HepG2 (cell line): ENCODE measurements around the gene NPPA. TPM values are rescaled to one million over a fixed set of nuclear protein-coding genes. Genes with fewer than 3 reads are reported as not detected.

Source experiments
- FOXO4 ChIP-seq: sonication (generic); formaldehyde crosslinking; conservative IDR thresholded peaks from 2 replicates; pipeline ENCODE4 v1.8.1; 2023; ENCODE audit warnings: missing genetic modification reagents
- KDM1A ChIP-seq: IDR thresholded peaks from 2 replicates; pipeline ENCODE4 v1.6.1; 2016; ENCODE audit warnings: missing compliant biosample characterization
- NKX3-1 ChIP-seq: sonication (generic); formaldehyde crosslinking; IDR thresholded peaks from 2 replicates; pipeline ENCODE4 v1.5.0; 2020; ENCODE audit warnings: missing genetic modification reagents
- PHF21A ChIP-seq: sonication (generic); formaldehyde crosslinking; IDR thresholded peaks from 2 replicates; pipeline ENCODE4 v1.5.0; 2020; ENCODE audit warnings: mild to moderate bottlenecking, missing genetic modification reagents
- RARA ChIP-seq: IDR thresholded peaks from 2 replicates; pipeline ENCODE4 v1.6.1; 2016; ENCODE audit warnings: missing genetic modification reagents, missing compliant biosample characterization
- RBFOX2 ChIP-seq: fragments of 200-400 bp; formaldehyde crosslinking; IDR thresholded peaks from 2 replicates; pipeline ENCODE4 v1.6.1; 2017; ENCODE audit warnings: low read depth, mild to moderate bottlenecking, low read length
- SALL2 ChIP-seq: sonication (generic); formaldehyde crosslinking; IDR thresholded peaks from 2 replicates; pipeline ENCODE4 v1.8.1; 2023; ENCODE audit warnings: mild to moderate bottlenecking, missing genetic modification reagents, inconsistent platforms
- ZBTB44 ChIP-seq: sonication (generic); formaldehyde crosslinking; IDR thresholded peaks from 2 replicates; pipeline ENCODE4 v1.4.0; 2020; ENCODE audit warnings: missing genetic modification reagents
- ZIK1 ChIP-seq: sonication (generic); formaldehyde crosslinking; IDR thresholded peaks from 2 replicates; pipeline ENCODE4 v1.5.0; 2020; ENCODE audit warnings: mild to moderate bottlenecking, low read depth, missing genetic modification reagents, borderline replicate concordance
- ZNF234 ChIP-seq: sonication (generic); formaldehyde crosslinking; conservative IDR thresholded peaks from 2 replicates; pipeline ENCODE4 v1.5.1; 2020; ENCODE audit warnings: mild to moderate bottlenecking, missing genetic modification reagents
- ZNF687 ChIP-seq: sonication (generic); formaldehyde crosslinking; IDR thresholded peaks from 2 replicates; pipeline ENCODE4 v1.5.1; 2020; ENCODE audit warnings: mild to moderate bottlenecking, missing genetic modification reagents, moderate library complexity
- ZNF75D ChIP-seq: sonication (generic); formaldehyde crosslinking; IDR thresholded peaks from 2 replicates; pipeline ENCODE4 v1.8.1; 2023; ENCODE audit warnings: missing genetic modification reagents, mild to moderate bottlenecking, borderline replicate concordance
- ZNF891 ChIP-seq: sonication (generic); formaldehyde crosslinking; IDR thresholded peaks from 2 replicates; pipeline ENCODE4 v1.5.0; 2020; ENCODE audit warnings: mild to moderate bottlenecking, missing genetic modification reagents
- polyA plus RNA-seq, 8 experiments: library from polyadenylated mRNA; depleted of rRNA in 3 of 8; stranded (reverse) in 7 of 8; unstranded in 1 of 8; fragments of >200 nt; fragmentation: Illumina TruSeq in 4 of 8; extraction: Trizol in 4 of 8; gene quantifications; 2 replicates each; pipeline versions ENCODE4 v1.2.1 to v1.2.3, GENCODE V29; 2011 to 2016; ENCODE audit warnings: low read depth in 4 of 8, missing spikeins in 1 of 8, mixed read lengths in 1 of 8; ENCODE audit not compliant: insufficient read depth in 1 of 8
- total RNA-seq, 5 experiments: library from RNA; depleted of rRNA; stranded (reverse); fragments of >200 nt; fragmentation: Illumina TruSeq; extraction: Trizol; gene quantifications; 2 replicates each; pipeline ENCODE4 v1.2.3, GENCODE V29; 2016; ENCODE audit warnings: low read depth in 1 of 5
- TF ChIP-seq, protein P1 (sequence below), 2 experiments: sonication (generic) in 1 of 2; formaldehyde crosslinking in 1 of 2; IDR thresholded peaks; 2 replicates each; pipeline versions ENCODE4 v1.4.0 to v1.6.1; 2018 to 2020; ENCODE audit warnings: missing genetic modification reagents in 2 of 2, borderline replicate concordance in 1 of 2, low read depth in 1 of 2, mild to moderate bottlenecking in 1 of 2, missing biosample characterization in 1 of 2
- TF ChIP-seq, protein P2 (sequence below): sonication (generic); formaldehyde crosslinking; IDR thresholded peaks from 2 replicates; pipeline ENCODE4 v1.4.0; 2020; ENCODE audit warnings: low read depth, mild to moderate bottlenecking, missing genetic modification reagents

NPPA gene
- total and polyA plus RNA-seq, 2 of the 13 experiments (the other 11 are each of a cell fraction or from before 2014, with no cell fraction given): not detected

DNA sequence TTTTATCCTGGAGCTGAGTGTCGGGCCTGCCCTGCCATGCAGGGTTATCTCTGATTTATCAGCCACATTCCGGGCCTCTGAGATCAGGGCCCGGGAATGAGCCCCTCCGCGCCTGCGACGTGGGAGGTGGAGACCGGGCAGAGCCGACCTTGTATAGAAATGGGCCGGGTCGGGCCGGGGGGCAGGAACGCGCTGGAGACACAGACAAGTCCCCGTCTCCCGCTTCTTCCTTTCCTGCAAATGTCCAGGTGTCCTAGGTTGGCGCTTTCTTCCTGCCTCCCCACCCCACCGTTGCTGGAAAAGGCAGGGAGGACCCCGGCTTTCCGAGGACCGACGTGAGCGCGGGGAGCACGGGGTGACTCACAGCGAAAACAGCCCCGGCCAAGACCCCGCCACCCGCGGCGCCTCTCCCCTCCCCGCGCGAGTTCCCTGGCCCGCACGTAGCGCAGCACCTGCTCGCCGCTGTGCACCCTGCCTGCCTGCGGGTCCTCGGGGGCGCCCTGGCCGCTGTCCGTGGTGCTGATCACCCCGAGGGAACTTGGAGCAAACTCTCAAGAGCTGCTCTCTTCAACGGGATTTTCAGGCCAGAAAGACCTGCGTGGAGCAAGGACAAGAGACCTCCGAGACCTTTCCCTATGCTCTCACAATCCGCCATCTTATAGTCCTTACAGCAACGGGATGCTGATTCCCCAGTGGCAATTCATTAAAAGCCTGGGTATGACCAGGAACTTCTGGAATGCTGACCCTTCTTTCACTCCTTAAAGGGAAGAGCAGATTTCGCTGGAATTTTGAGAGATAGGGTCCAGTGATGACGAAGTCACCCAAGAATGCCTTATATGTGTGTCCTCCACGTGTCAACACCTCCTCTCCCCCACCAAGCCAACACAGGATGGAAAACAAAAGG is 11.6 kb upstream of the NPPA start (continued):
- TF ChIP-seq, protein P1, sequence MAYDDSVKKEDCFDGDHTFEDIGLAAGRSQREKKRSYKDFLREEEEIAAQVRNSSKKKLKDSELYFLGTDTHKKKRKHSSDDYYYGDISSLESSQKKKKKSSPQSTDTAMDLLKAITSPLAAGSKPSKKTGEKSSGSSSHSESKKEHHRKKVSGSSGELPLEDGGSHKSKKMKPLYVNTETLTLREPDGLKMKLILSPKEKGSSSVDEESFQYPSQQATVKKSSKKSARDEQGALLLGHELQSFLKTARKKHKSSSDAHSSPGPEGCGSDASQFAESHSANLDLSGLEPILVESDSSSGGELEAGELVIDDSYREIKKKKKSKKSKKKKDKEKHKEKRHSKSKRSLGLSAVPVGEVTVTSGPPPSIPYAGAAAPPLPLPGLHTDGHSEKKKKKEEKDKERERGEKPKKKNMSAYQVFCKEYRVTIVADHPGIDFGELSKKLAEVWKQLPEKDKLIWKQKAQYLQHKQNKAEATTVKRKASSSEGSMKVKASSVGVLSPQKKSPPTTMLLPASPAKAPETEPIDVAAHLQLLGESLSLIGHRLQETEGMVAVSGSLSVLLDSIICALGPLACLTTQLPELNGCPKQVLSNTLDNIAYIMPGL (CRISPR knock-in tag; IDR thresholded peaks at IDR 0.05; ENCODE audit: borderline replicate concordance in 1 of 2, low read depth in 1 of 2): peak; percentile 60 to 77; a peak in 3 of 4 replicates
- TF ChIP-seq RBFOX2: no peak
- peak; percentile 99 for TF ChIP-seq ZBTB44 (CRISPR knock-in tag)
- TF ChIP-seq, protein P2, sequence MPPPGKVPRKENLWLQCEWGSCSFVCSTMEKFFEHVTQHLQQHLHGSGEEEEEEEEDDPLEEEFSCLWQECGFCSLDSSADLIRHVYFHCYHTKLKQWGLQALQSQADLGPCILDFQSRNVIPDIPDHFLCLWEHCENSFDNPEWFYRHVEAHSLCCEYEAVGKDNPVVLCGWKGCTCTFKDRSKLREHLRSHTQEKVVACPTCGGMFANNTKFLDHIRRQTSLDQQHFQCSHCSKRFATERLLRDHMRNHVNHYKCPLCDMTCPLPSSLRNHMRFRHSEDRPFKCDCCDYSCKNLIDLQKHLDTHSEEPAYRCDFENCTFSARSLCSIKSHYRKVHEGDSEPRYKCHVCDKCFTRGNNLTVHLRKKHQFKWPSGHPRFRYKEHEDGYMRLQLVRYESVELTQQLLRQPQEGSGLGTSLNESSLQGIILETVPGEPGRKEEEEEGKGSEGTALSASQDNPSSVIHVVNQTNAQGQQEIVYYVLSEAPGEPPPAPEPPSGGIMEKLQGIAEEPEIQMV (CRISPR knock-in tag): peak; percentile 88; the same call in 1 of the 2 replicates
- TF ChIP-seq SALL2 (CRISPR knock-in tag): peak; percentile 87; the same call in 1 of the 2 replicates
- TF ChIP-seq RARA (CRISPR knock-in tag): peak; percentile 84
- peak; percentile 99 for TF ChIP-seq NKX3-1 (CRISPR knock-in tag)
- TF ChIP-seq PHF21A (CRISPR knock-in tag): 0 out of 2 replicates have a peak, but pooled peaks have one; percentile 38
- TF ChIP-seq ZNF75D (CRISPR knock-in tag): no peak
- peak; percentile 79 for TF ChIP-seq ZNF687 (CRISPR knock-in tag)
- peak; percentile 84; the same call in 1 of the 2 replicates for TF ChIP-seq ZIK1 (CRISPR knock-in tag)
- no peak for TF ChIP-seq ZNF234
- peak; percentile 96; the same call in 1 of the 2 replicates for TF ChIP-seq ZNF891 (CRISPR knock-in tag)
- TF ChIP-seq FOXO4 (CRISPR knock-in tag): peak; percentile 98
- no peak for TF ChIP-seq KDM1A
